Central memory CD4-positive, alpha-beta T cell (primary cell): ENCODE measurements around the gene CNKSR3.

ENCODE experiments used
- DNase-seq: peaks from one replicate; pipeline ENCODE4 v3.0.0; 2022

The CNKSR3 gene

GRCh38 chr6:154448448-154449096, 61.9 kb downstream of the CNKSR3 start:
- DNase-seq: no peak

GRCh38 chr6:154447954-154448353, 62.5 kb downstream of the CNKSR3 start:
- no peak for DNase-seq

GRCh38 chr6:154446984-154447383, 63.5 kb downstream of the CNKSR3 start:
- DNase-seq: no peak

GRCh38 chr6:154445417-154445816, 65.1 kb downstream of the CNKSR3 start:
- no peak for DNase-seq

- DNase-seq: no peak
Observed at GRCh38 chr6:154441995-154442310, 68.5 kb downstream of the CNKSR3 start.

GRCh38 chr6:154440422-154441043, 70.0 kb downstream of the CNKSR3 start:
- no peak for DNase-seq

- DNase-seq: no peak
Observed at GRCh38 chr6:154440022-154440421, 70.5 kb downstream of the CNKSR3 start.

GRCh38 chr6:154438882-154439415, 71.5 kb downstream of the CNKSR3 start:
- DNase-seq: no peak

- no peak for DNase-seq
Observed at GRCh38 chr6:154435400-154435945, 75.0 kb downstream of the CNKSR3 start.

GRCh38 chr6:154434662-154435061, 75.8 kb downstream of the CNKSR3 start:
- no peak for DNase-seq

- DNase-seq: no peak
Observed at GRCh38 chr6:154433477-154434241, 76.8 kb downstream of the CNKSR3 start.

GRCh38 chr6:154432533-154433476, 77.7 kb downstream of the CNKSR3 start:
- DNase-seq: no peak

- DNase-seq: no peak
Observed at GRCh38 chr6:154430481-154430919, 80.0 kb downstream of the CNKSR3 start.

GRCh38 chr6:154429711-154430110, 80.8 kb downstream of the CNKSR3 start:
- no peak for DNase-seq

- no peak for DNase-seq
Observed at GRCh38 chr6:154428897-154429296, 81.6 kb downstream of the CNKSR3 start.

GRCh38 chr6:154427446-154427845, 83.0 kb downstream of the CNKSR3 start:
- no peak for DNase-seq

GRCh38 chr6:154426997-154427396, 83.5 kb downstream of the CNKSR3 start:
- no peak for DNase-seq

GRCh38 chr6:154425034-154425433, 85.5 kb downstream of the CNKSR3 start:
- DNase-seq: no peak

GRCh38 chr6:154414021-154414813, 96.3 kb downstream of the CNKSR3 start:
- DNase-seq: no peak

- no peak for DNase-seq
Observed at GRCh38 chr6:154412106-154412820, 98.2 kb downstream of the CNKSR3 start.

- DNase-seq: no peak
Observed at GRCh38 chr6:154411076-154411475, 99.4 kb downstream of the CNKSR3 start.
